Activated naive CD4-positive, alpha-beta T cell treated with anti-CD3 and anti-CD28 coated beads, Interleukin-2, amount 50 U/mL, for 16 hours (primary cell): ENCODE data around the gene KCNQ1.

ENCODE experiments used
- DNase-seq: peaks from one replicate; pipeline ENCODE4 v3.0.0-alpha.2; 2020

Gene KCNQ1

GRCh38 chr11:2462543-2462985 lies 17.8 kb downstream of the KCNQ1 start:
- no peak for DNase-seq

DNA sequence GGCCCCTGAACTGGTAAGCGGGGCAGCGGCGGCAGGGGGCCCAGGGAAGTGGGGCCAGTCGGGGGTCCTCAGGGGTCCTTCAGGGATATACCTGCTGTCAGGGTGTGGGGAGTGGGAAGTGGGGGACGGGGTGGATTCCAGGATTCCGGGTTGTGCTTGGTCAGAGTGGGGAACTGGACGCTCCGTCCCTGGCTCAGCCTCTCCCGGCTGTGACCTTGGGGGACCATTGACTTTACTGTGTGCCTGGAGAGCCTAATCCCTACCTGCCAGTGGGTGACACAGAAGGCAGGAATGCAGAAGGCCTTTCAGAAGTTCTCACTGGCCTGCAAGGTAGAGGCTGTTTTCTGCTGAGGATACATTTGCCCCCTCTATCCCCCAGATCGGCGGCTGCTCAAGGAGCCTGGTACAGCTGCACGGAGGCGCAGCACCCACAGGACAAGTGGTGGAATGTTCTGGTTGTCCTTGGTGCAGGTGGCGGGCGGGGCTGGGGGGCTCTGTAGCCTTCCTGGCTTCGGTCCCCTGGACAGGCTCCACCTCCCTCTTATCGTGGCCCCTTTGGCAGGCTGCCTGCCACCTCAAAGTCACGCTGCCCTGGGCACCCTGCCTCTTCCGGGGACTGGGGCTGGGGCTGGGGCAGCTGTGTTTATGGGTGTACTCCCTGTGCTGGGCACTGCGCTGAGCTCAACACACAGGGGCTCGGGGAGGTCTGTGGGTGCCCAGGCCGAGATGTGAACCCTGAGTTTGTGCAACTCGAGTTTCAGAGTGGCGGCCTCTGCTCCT lies 18.4 kb downstream of the KCNQ1 start:
- no peak for DNase-seq

GRCh38 chr11:2463766-2464277 lies 19.0 kb downstream of the KCNQ1 start:
- no peak for DNase-seq

DNA sequence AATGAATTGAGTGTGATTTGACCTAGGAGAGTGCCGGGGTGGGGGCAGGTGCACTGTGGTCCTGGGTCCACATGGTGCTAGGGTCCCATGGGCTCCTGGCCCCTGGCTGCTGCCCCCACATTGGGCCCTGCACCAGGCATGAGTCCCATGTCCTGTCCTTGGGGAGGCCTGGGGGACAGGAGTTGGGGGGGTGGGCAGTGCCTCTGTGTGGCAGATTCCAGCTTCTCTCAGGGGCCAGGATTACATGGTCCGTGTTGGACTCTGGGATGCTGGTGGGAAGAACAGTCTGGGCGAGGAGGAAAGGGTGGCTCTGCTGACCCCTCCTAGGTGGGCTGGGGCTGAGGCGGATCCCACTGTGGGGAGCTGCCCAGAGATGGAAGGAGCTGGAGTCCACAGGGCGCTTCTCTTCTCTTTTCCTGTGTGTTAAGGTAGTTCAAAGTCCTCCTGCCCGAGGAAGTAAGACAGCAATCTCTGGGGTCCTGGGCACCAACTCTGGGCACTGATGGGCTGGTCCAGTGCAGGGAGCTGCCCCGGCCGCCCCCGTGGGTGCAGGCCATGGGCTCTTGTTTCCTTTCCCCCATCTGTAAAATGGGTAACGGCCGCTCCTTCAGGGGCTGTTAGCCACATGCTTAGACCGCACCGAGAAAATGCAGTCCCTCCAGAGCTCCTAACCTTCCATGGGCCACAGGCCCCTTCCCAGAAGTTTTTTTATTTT lies 19.8 kb downstream of the KCNQ1 start:
- no peak for DNase-seq

- no peak for DNase-seq
These were observed 20.6 kb downstream of the KCNQ1 start for GRCh38 chr11:2465202-2466068.

DNA sequence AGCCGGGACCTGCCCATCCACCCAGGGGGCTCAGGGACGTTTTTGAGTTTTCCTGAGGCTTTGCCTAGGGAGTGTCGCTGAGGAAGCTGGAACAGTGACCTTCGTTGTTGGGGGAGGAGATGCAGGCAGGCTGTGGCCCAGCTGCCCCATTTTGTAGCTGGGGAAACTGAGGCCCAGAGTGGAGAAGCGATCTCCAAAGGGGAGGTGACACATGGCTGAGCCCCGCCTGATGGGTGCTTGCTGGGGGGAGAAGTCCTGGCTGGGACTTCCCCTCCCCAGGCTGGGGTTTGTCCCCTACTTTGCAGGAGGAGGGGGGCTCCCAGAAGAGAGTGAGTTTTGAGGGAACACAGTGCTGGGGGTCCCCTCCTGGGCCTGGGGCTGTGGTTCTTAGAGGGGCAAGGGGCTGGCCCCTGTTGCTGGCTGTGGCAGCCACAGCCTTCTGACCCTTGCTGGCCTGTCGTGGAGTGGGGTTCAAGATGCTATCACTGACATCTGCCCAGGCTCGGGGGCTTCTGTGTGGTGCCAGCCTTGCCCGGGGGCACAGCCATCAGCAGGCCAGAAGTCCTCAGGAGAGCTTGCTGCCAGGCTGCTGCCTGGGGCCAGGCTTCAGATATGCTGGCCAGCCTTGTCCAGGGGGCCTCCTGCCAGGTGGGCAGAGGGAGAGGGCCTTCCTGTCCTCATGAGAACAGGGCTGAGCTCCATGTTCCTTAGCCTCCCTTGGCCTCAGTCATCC lies 21.4 kb downstream of the KCNQ1 start:
- no peak for DNase-seq

- no peak for DNase-seq
These were observed 22.3 kb downstream of the KCNQ1 start for GRCh38 chr11:2466869-2467694.

DNA sequence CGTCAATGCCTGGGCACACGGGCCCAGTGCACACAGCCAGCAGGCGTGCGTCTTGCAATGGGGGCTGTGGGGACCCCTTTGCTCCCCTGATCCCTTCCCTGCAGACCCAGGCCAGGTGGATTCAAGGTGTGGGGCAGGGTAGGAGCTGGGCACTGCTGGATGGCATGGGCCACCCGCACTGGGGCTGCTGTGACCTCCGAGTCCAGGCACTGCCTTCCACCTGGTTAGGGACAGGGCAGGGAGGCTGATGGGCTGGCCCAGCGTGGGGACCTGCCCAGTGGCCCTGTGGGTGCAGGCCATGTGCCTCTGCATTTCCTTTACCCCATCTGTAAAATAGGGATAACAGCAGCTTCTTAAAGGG lies 22.9 kb downstream of the KCNQ1 start:
- DNase-seq: no peak

GRCh38 chr11:2468363-2469235 lies 23.8 kb downstream of the KCNQ1 start:
- no peak for DNase-seq

DNA sequence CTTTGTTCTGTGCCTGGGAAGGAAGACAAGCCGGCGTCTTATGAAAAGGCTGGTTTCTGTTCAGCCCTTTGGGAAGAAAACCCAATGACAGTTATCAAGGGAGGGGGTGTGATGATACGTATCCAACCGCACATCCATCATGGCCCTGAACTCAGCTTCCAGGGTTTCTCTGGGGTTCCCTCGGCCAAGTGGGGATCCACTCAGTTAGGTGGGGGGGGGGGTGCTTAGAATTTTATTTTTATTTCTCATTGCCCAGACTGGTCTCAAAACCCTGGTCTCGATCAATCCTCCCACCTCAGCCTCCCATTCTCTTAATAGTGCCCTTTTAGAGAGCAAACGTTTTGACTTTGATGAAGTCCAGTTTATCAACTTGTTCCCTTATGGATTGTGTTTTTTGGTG lies 25.7 kb downstream of the KCNQ1 start:
- DNase-seq: no peak

- DNase-seq: no peak
These were observed 26.4 kb downstream of the KCNQ1 start for GRCh38 chr11:2471048-2471803.

DNA sequence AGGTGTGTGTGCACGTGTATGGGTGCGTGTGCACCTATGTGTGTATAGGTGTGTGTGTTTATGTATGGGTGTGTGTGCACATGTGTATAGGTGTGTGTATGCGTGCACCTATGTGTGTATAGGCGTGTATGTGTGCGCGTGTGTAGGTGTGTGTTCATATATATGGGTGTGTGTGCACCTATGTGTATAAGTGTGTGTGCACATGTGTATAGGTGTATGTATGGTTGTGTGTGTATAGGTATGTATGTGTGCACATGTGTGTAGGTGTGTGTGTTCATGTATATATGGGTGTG lies 26.9 kb downstream of the KCNQ1 start:
- no peak for DNase-seq

DNA sequence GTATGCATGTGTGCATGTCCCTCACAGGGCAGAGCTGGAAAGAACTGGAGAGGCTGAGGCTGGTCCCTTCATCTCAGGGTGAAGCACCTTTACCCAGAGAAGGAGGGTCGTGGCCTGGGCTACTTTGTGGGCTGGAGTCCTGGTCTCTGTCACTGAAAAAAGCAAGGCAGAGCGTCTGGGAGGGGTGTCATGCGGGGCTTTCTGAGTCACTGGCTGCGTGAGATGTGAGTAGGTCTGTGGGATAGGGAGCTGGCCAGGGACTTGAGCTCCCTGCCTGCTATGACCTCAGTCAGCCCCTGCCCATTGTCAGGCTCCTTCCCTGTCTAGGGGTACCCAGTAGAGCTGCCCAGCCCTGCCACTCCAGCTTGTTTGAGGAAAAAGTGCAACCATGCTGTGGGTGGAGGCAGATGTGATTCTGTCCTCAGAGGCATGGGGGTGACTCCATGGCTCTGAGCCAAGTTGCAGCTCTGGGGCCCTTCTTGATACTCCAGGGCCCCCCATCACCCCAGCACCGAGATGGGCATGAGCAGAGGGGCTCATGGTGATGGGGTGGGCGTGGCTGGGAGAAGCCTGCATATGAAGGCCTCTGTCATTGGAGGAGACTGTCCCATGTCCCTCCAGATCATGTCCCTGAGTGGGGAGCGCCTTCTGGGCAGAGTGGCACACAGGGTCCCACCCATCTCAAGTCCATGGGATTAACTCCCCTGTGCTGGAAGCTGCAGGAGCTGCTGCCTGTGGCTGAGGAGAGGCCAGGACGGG lies 27.8 kb downstream of the KCNQ1 start:
- no peak for DNase-seq

DNA sequence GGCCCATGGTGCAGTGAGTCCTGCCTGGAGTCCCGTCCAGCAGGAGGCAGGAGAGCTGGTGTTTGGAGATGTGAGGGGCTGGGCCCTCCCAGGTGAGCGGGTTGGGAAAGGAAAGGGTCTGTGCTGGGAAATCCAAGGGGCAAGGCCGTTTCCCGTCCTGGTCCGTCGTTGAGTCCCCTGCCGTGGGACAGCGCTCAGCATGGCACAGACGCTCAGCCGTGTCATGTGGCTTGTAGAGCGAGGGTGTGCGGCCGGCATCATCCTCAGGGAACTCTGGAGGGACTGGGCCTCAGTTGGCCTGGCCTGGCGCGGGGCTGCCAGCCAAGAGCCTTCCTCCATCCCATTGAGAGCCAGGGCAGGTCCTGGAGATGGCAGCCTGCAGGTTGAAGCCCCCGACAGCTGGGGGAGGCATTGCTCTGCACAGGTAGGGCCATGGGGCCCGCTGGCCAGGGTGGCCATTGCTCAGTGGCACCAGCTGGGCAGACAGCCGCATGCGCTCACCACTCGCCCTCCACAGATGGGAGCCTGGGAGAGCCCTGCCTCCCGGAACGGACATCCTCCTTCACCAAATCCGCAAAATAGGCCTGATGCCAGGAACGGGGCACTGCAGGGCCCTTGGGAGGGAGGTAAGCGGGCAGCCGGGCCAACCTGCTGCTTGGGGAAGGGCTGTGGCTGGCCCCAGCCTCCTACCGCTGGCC lies 28.7 kb downstream of the KCNQ1 start:
- no peak for DNase-seq

- no peak for DNase-seq
These were observed 29.5 kb downstream of the KCNQ1 start for GRCh38 chr11:2474059-2474901.

- no peak for DNase-seq
These were observed 30.5 kb downstream of the KCNQ1 start for GRCh38 chr11:2475136-2475918.

DNA sequence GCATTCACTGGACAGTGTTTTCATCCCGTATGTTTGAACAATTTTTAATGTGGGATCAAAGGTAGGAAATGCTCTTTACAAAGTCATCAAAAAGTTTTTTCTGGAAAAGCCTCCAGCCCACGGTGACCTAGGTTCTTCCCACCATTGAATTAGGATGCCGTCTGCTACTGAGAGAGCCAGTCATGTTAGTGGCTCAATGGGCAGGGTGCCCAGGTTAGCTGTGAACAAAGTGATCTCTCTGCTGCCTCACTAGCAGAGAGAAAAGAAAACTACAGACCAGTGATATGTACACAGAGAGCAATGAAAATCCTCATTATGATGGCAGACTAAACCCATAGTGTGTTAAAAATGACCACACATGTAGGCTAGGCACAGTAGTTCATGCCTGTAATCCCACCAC lies 32.4 kb downstream of the KCNQ1 start:
- no peak for DNase-seq
